HEK293 (cell line): ENCODE data around the gene FGF7.

Experiments used
- CTCF ChIA-PET: fragments of 350-600 bp; formaldehyde crosslinking; extraction: SDS; loops from one replicate; lab custom pipeline; 2021; ENCODE audit warnings: antibody characterized with exemption; lab: Yijun Ruan, JAX
- POLR2A ChIA-PET: fragments of 300-600 bp; formaldehyde crosslinking; extraction: SDS; loops from one replicate; lab custom pipeline; 2020; ENCODE audit warnings: antibody characterized with exemption, inconsistent platforms; lab: Yijun Ruan, JAX
- H3K27ac ChIP-seq: fragments of 200-500 bp; sonication (Bioruptor generic); 2 replicates; pipeline ENCODE4 v1.5.1; 2014; ENCODE audit warnings: low read depth, low read length, control low read depth, inconsistent platforms; ENCODE audit errors: extremely low read depth
- H3K36me3 ChIP-seq, 2 experiments: fragments of 200-500 bp in 1 of 2; sonication (Bioruptor generic) in 1 of 2; 1 replicate in 1 of 2; 2 replicates in 1 of 2; pipeline ENCODE4 v1.5.1; 2014 to 2017; ENCODE audit warnings: inconsistent platforms in 2 of 2, low read length in 2 of 2; ENCODE audit not compliant: control insufficient read depth in 2 of 2, insufficient read depth in 1 of 2
- H3K4me1 ChIP-seq: fragments of 200-500 bp; sonication (Bioruptor generic); 2 replicates; pipeline ENCODE4 v1.5.1; 2014; ENCODE audit warnings: mild to moderate bottlenecking, low read length, inconsistent platforms; ENCODE audit not compliant: control insufficient read depth, insufficient read depth
- H3K4me3 ChIP-seq: 2 replicates; pipeline ENCODE4 v1.5.1; 2011; ENCODE audit warnings: low read depth, mild to moderate bottlenecking, control low read depth, low read length, moderate library complexity
- H3K9me3 ChIP-seq: fragments of 200-500 bp; sonication (Bioruptor generic); 2 replicates; pipeline ENCODE4 v1.5.1; 2014; ENCODE audit warnings: low read depth, low read length, inconsistent platforms; ENCODE audit not compliant: control insufficient read depth, insufficient read depth
- AEBP2 ChIP-seq: fragments of 450-650 bp; formaldehyde crosslinking; IDR thresholded peaks from 2 replicates; pipeline ENCODE4 v1.5.1; 2016; ENCODE audit warnings: missing biosample characterization, missing genetic modification characterization, borderline replicate concordance
- ATF2 ChIP-seq: fragments of 450-650 bp; formaldehyde crosslinking; IDR thresholded peaks from 2 replicates; pipeline ENCODE4 v1.5.1; 2016; ENCODE audit warnings: missing biosample characterization, missing genetic modification characterization, low read depth
- ELK4 ChIP-seq: IDR thresholded peaks from 2 replicates; pipeline ENCODE4 v1.6.1; 2011; ENCODE audit warnings: mild to moderate bottlenecking, low read depth, low read length, borderline replicate concordance
- INSM2 ChIP-seq: fragments of 450-650 bp; formaldehyde crosslinking; IDR thresholded peaks from 2 replicates; pipeline ENCODE4 v1.5.1; 2016; ENCODE audit warnings: missing biosample characterization, missing genetic modification characterization
- PATZ1 ChIP-seq: fragments of 450-650 bp; formaldehyde crosslinking; IDR thresholded peaks from 2 replicates; pipeline ENCODE4 v1.5.1; 2016; ENCODE audit warnings: missing biosample characterization, missing genetic modification characterization
- SCRT2 ChIP-seq: fragments of 450-650 bp; formaldehyde crosslinking; IDR thresholded peaks from 2 replicates; pipeline ENCODE4 v1.5.1; 2016; ENCODE audit warnings: missing biosample characterization, missing genetic modification characterization
- ZNF10 ChIP-seq: fragments of 450-650 bp; formaldehyde crosslinking; IDR thresholded peaks from 2 replicates; pipeline ENCODE4 v1.5.1; 2017; ENCODE audit warnings: missing biosample characterization, missing genetic modification characterization
- ZNF140 ChIP-seq: fragments of 450-650 bp; formaldehyde crosslinking; IDR thresholded peaks from 2 replicates; pipeline ENCODE4 v1.5.1; 2016; ENCODE audit warnings: missing biosample characterization, missing genetic modification characterization
- ZNF211 ChIP-seq: fragments of 450-650 bp; formaldehyde crosslinking; IDR thresholded peaks from 2 replicates; pipeline ENCODE4 v1.5.1; 2016; ENCODE audit warnings: low read depth, missing biosample characterization, missing genetic modification characterization
- ZNF223 ChIP-seq: fragments of 450-650 bp; formaldehyde crosslinking; IDR thresholded peaks from 2 replicates; pipeline ENCODE4 v1.5.1; 2016; ENCODE audit warnings: missing biosample characterization, missing genetic modification characterization
- ZNF274 ChIP-seq, 2 experiments: fragments of 200-500 bp in 1 of 2; fragments of 450-650 bp in 1 of 2; sonication (Bioruptor generic) in 1 of 2; formaldehyde crosslinking in 1 of 2; IDR thresholded peaks; 2 replicates each; pipeline versions ENCODE4 v1.5.1 to v1.6.1; 2014 to 2016; ENCODE audit warnings: borderline replicate concordance in 1 of 2, inconsistent platforms in 1 of 2, low read length in 1 of 2, missing biosample characterization in 1 of 2, missing genetic modification characterization in 1 of 2
- ZNF280D ChIP-seq: fragments of 450-650 bp; formaldehyde crosslinking; IDR thresholded peaks from 2 replicates; pipeline ENCODE4 v1.5.1; 2016; ENCODE audit warnings: missing biosample characterization, missing genetic modification characterization
- ZNF426 ChIP-seq: fragments of 450-650 bp; formaldehyde crosslinking; IDR thresholded peaks from 2 replicates; pipeline ENCODE4 v1.5.1; 2017; ENCODE audit warnings: missing biosample characterization, missing genetic modification characterization, mild to moderate bottlenecking, inconsistent platforms, moderate library complexity
- ZNF510 ChIP-seq: fragments of 450-650 bp; formaldehyde crosslinking; IDR thresholded peaks from 2 replicates; pipeline ENCODE4 v1.5.1; 2018; ENCODE audit warnings: mild to moderate bottlenecking, missing genetic modification characterization, missing biosample characterization; ENCODE audit not compliant: insufficient replicate concordance
- ZNF670 ChIP-seq: fragments of 450-650 bp; formaldehyde crosslinking; IDR thresholded peaks from 2 replicates; pipeline ENCODE4 v1.5.1; 2016; ENCODE audit warnings: missing biosample characterization, missing genetic modification characterization, low read depth
- ZNF747 ChIP-seq: fragments of 450-650 bp; formaldehyde crosslinking; IDR thresholded peaks from 2 replicates; pipeline ENCODE4 v1.5.1; 2016; ENCODE audit warnings: missing biosample characterization, missing genetic modification characterization
- ZNF768 ChIP-seq: fragments of 450-650 bp; formaldehyde crosslinking; IDR thresholded peaks from 2 replicates; pipeline ENCODE4 v1.5.1; 2018; ENCODE audit warnings: missing biosample characterization, mild to moderate bottlenecking, missing genetic modification characterization
- ZNF792 ChIP-seq: fragments of 450-650 bp; formaldehyde crosslinking; IDR thresholded peaks from 2 replicates; pipeline ENCODE4 v1.5.1; 2016; ENCODE audit warnings: missing biosample characterization, missing genetic modification characterization

Gene FGF7

GRCh38 chr15:49427372-49427771 is 4.3 kb downstream of the FGF7 start (continued):
- TF ChIP-seq PATZ1 (tag by site-specific recombination): no peak
- TF ChIP-seq ZNF510 (tag by site-specific recombination): no peak

GRCh38 chr15:49428409-49429095 is 5.5 kb downstream of the FGF7 start:
- ChIA-PET CTCF (no interaction called here), POLR2A (no interaction called here)
- H3K4me3 ChIP-seq: no peak overlapping the region
- no peak for TF ChIP-seq ZNF274 (IDR thresholded peaks at IDR 0.05; ENCODE audit: low read length)
- no peak for TF ChIP-seq ZNF274 (tag by site-specific recombination; IDR thresholded peaks at IDR 0.05; ENCODE audit: borderline replicate concordance)
- no peak for TF ChIP-seq ELK4
- TF ChIP-seq ZNF10 (tag by site-specific recombination): no peak
- no peak for TF ChIP-seq ZNF211 (tag by site-specific recombination)
- TF ChIP-seq ZNF223: no peak
- no peak for TF ChIP-seq ZNF140 (tag by site-specific recombination)
- no peak for TF ChIP-seq SCRT2 (tag by site-specific recombination)
- no peak for TF ChIP-seq ATF2
- no peak for TF ChIP-seq ZNF747 (tag by site-specific recombination)
- no peak for TF ChIP-seq INSM2 (tag by site-specific recombination)
- TF ChIP-seq ZNF670 (tag by site-specific recombination): no peak
- no peak for TF ChIP-seq ZNF280D (tag by site-specific recombination)
- no peak for TF ChIP-seq AEBP2
- no peak for TF ChIP-seq ZNF792
- no peak for TF ChIP-seq ZNF768 (tag by site-specific recombination)
- no peak for TF ChIP-seq ZNF426 (tag by site-specific recombination)
- H3K36me3 ChIP-seq: no peaks in the 10 kb centered on the region
- H3K4me1 ChIP-seq: no peaks in the 10 kb centered on the region
- H3K9me3 ChIP-seq: no peaks in the 10 kb centered on the region
- H3K27ac ChIP-seq: no peak overlapping the region
